HepG2 (cell line): ENCODE data around the gene ZIM2. TPM values are rescaled to one million over a fixed set of nuclear protein-coding genes. Genes with fewer than 3 reads are reported as not detected.
A peak's percentile ranks its signal among the peaks of the same experiment; 100 is the strongest.

Experiments used
- ATAC-seq: fragments of 200-7000 bp; cut with Tn5 transposase; 3 replicates; pipeline ENCODE4 v1.9.1; 2020; ENCODE audit warnings: mild to moderate bottlenecking, moderate library complexity
- BruUV-seq: library from RNA; stranded (reverse); fragments of 400-500 nt; replicated peaks from 2 replicates; lab custom pipeline; 2021; lab: Mats Ljungman, UMichigan
- CTCF ChIA-PET: fragments of 300-600 bp; formaldehyde crosslinking; extraction: SDS; loops from one replicate; lab custom pipeline; 2021; ENCODE audit warnings: low total read pairs, inconsistent platforms, low intra/inter-chr PET ratio; lab: Yijun Ruan, JAX
- POLR2A ChIA-PET: fragments of 350-600 bp; sonication (Branson Sonifier 250); formaldehyde crosslinking; loops from one replicate; lab custom pipeline; 2020; ENCODE audit warnings: antibody characterized with exemption, inconsistent platforms; lab: Yijun Ruan, JAX
- DNase-seq: peaks from one replicate; pipeline ENCODE4 v3.0.0-alpha.2; 2015; ENCODE audit warnings: low spot score
- FAIRE-seq: peaks from 3 replicates; lab custom pipeline; 2011; peaks lifted over from hg19 to GRCh38; lab: Jason Lieb, UNC
- H2AFZ ChIP-seq: one replicate; pipeline ENCODE4 v1.6.1; 2011; ENCODE audit warnings: low read length, inconsistent platforms
- H3K27ac ChIP-seq: fragments of 300-600 bp; 3 replicates; pipeline ENCODE4 v1.8.0; 2011; ENCODE audit warnings: mixed run types, mild to moderate bottlenecking, mixed read lengths, low read length, inconsistent platforms; ENCODE audit not compliant: insufficient read depth; ENCODE audit errors: extremely low read length
- H3K27me3 ChIP-seq, 2 experiments: fragments of 200-600 bp in 1 of 2; 2 replicates in 1 of 2; 3 replicates in 1 of 2; pipeline versions ENCODE4 v1.6.0 to v1.8.0; 2011; ENCODE audit warnings: low read length in 2 of 2, mild to moderate bottlenecking in 2 of 2, moderate library complexity in 2 of 2, inconsistent platforms in 1 of 2; ENCODE audit not compliant: insufficient read depth in 2 of 2, control insufficient read depth in 1 of 2
- H3K36me3 ChIP-seq, 2 experiments: fragments of 200-600 bp in 1 of 2; replicated peaks in 1 of 2; 2 replicates in 1 of 2; 3 replicates in 1 of 2; pipeline versions ENCODE4 v1.5.1 to v1.8.0; 2011; ENCODE audit warnings: low read length in 2 of 2, inconsistent platforms in 1 of 2; ENCODE audit not compliant: insufficient read depth in 2 of 2, control insufficient read depth in 1 of 2
- H3K4me1 ChIP-seq: 2 replicates; pipeline ENCODE4 v1.5.1; 2012; ENCODE audit warnings: low read length, inconsistent platforms; ENCODE audit not compliant: insufficient read depth
- H3K4me2 ChIP-seq: 2 replicates; pipeline ENCODE4 v1.6.0; 2011; ENCODE audit warnings: low read depth, low read length, inconsistent platforms
- H3K4me3 ChIP-seq, 3 experiments: fragments of 200-600 bp in 1 of 3; sonication (generic), shearing (Covaris generic) in 1 of 3; replicated peaks in 1 of 3; 2 replicates each; pipeline ENCODE4 v1.5.1; 2011 to 2016; ENCODE audit warnings: low read length in 3 of 3, inconsistent platforms in 2 of 3, low read depth in 2 of 3, mild to moderate bottlenecking in 2 of 3, control low read depth in 1 of 3, mixed read lengths in 1 of 3; ENCODE audit not compliant: insufficient read depth in 1 of 3
- H3K79me2 ChIP-seq: one replicate; pipeline ENCODE4 v1.6.1; 2011; ENCODE audit warnings: low read length, inconsistent platforms; ENCODE audit not compliant: insufficient read depth
- H3K9ac ChIP-seq: 2 replicates; pipeline ENCODE4 v1.6.0; 2011; ENCODE audit warnings: mild to moderate bottlenecking, low read depth, low read length, inconsistent platforms; ENCODE audit not compliant: insufficient read depth
- H3K9me3 ChIP-seq: 2 replicates; pipeline ENCODE4 v1.5.1; 2012; ENCODE audit warnings: mild to moderate bottlenecking, low read length
- H4K20me1 ChIP-seq: 2 replicates; pipeline ENCODE4 v1.6.0; 2011; ENCODE audit warnings: inconsistent platforms, mild to moderate bottlenecking, low read length, moderate library complexity; ENCODE audit not compliant: insufficient read depth
- MTERF4 ChIP-seq: sonication (generic); formaldehyde crosslinking; IDR thresholded peaks from 2 replicates; pipeline ENCODE4 v1.8.0; 2023; ENCODE audit warnings: mild to moderate bottlenecking, missing genetic modification reagents
- POLR2A ChIP-seq, 2 experiments: IDR thresholded peaks; 2 replicates each; pipeline ENCODE4 v1.6.1; 2011; ENCODE audit warnings: low read depth in 2 of 2, low read length in 2 of 2, mild to moderate bottlenecking in 1 of 2, moderate library complexity in 1 of 2; ENCODE audit not compliant: insufficient read depth in 1 of 2
- POLR2AphosphoS5 ChIP-seq: IDR thresholded peaks from 2 replicates; pipeline ENCODE4 v1.6.1; 2012; ENCODE audit warnings: low read depth, low read length
- RBM22 ChIP-seq: fragments of 200-400 bp; formaldehyde crosslinking; optimal IDR thresholded peaks from 2 replicates; pipeline ENCODE3; 2017; ENCODE audit warnings: mild to moderate bottlenecking, low read length, moderate library complexity
- SNAI1 ChIP-seq: sonication (generic); formaldehyde crosslinking; IDR thresholded peaks from 2 replicates; pipeline ENCODE4 v1.5.0; 2020; ENCODE audit warnings: mild to moderate bottlenecking, missing genetic modification reagents, borderline replicate concordance
- ZFP1 ChIP-seq: IDR thresholded peaks from 2 replicates; pipeline ENCODE4 v1.6.1; 2016
- ZNF232 ChIP-seq: sonication (generic); formaldehyde crosslinking; IDR thresholded peaks from 2 replicates; pipeline ENCODE4 v1.4.0; 2020; ENCODE audit warnings: missing genetic modification reagents, borderline replicate concordance
- ZNF235 ChIP-seq: sonication (generic); formaldehyde crosslinking; IDR thresholded peaks from 2 replicates; pipeline ENCODE4 v1.8.1; 2023; ENCODE audit warnings: mild to moderate bottlenecking, missing genetic modification reagents, borderline replicate concordance
- ZNF280D ChIP-seq: sonication (generic); formaldehyde crosslinking; IDR thresholded peaks from 2 replicates; pipeline ENCODE4 v1.5.1; 2020; ENCODE audit warnings: mild to moderate bottlenecking, missing genetic modification reagents
- ZNF451 ChIP-seq: sonication (generic); formaldehyde crosslinking; IDR thresholded peaks from 2 replicates; pipeline ENCODE4 v1.5.0; 2020; ENCODE audit warnings: mild to moderate bottlenecking, missing genetic modification reagents
- ZNF598 ChIP-seq: sonication (generic); formaldehyde crosslinking; IDR thresholded peaks from 2 replicates; pipeline ENCODE4 v1.5.1; 2020; ENCODE audit warnings: mild to moderate bottlenecking, missing genetic modification reagents, borderline replicate concordance
- WGBS: methylation state at CpG from one replicate; pipeline ENCODE4 v1.1.6; 2017; ENCODE audit warnings: low lambda C conversion rate; 5-methylcytosine and 5-hydroxymethylcytosine counted together
- in situ Hi-C: cut with HindIII; loops from 2 replicates; pipeline ENCODE4 v1.10.0; 2017; ENCODE audit warnings: low pct_unique_long_range_greater_than_20kb; ENCODE audit not compliant: extremely low pct_ligation_motif_present
- intact Hi-C: fragments of 100-400 bp; cut with micrococcal nuclease; formaldehyde crosslinking; loops from one replicate; pipeline ENCODE4 v1.10.0; 2022; ENCODE audit not compliant: unreplicated experiment
- polyA plus RNA-seq, 8 experiments: library from polyadenylated mRNA; depleted of rRNA in 3 of 8; stranded (reverse) in 7 of 8; unstranded in 1 of 8; fragments of >200 nt; fragmentation: Illumina TruSeq in 4 of 8; extraction: Trizol in 4 of 8; gene quantifications; 2 replicates each; pipeline versions ENCODE4 v1.2.1 to v1.2.3, GENCODE V29; 2011 to 2016; ENCODE audit warnings: low read depth in 4 of 8, missing spikeins in 1 of 8, mixed read lengths in 1 of 8; ENCODE audit not compliant: insufficient read depth in 1 of 8
- total RNA-seq, 5 experiments: library from RNA; depleted of rRNA; stranded (reverse); fragments of >200 nt; fragmentation: Illumina TruSeq; extraction: Trizol; gene quantifications; 2 replicates each; pipeline ENCODE4 v1.2.3, GENCODE V29; 2016; ENCODE audit warnings: low read depth in 1 of 5

ZIM2 gene
- total and polyA plus RNA-seq, 2 of the 13 experiments (the other 11 are each of a cell fraction or from before 2014, with no cell fraction given) = 7.2 to 10.3 TPM

GRCh38 chr19:56832352-56832928, 8.1 kb downstream of the ZIM2 start (continued):
- TF ChIP-seq ZNF280D (CRISPR knock-in tag) (no peak), ZNF232 (CRISPR knock-in tag) (no peak), SNAI1 (CRISPR knock-in tag) (no peak), ZFP1 (no peak), MTERF4 (CRISPR knock-in tag) (no peak)

- Histone ChIP-seq H3K9ac (no peak overlapping the region), H2AFZ (no peak overlapping the region), H3K27me3 (no peaks in the 10 kb centered on the region), H3K36me3 (peaks cover 21 to 69% of the 10 kb centered on the region in 2 experiments), H3K4me3 (no peak overlapping the region), H3K9me3 (no peaks in the 10 kb centered on the region), H3K27ac (no peak overlapping the region), H3K4me2 (no peak overlapping the region), H3K4me1 (peaks cover 70% of the 10 kb centered on the region), H3K79me2 (peaks cover 85% of the 10 kb centered on the region), H4K20me1 (peaks cover 98% of the 10 kb centered on the region)
- in situ Hi-C loops = loop anchor here (10.0 kb wide), 1 partner anchor 234 kb away; no protein-coding TSS in a partner anchor
- no TSS peak for BruUV-seq
- TF ChIP-seq ZNF598 (CRISPR knock-in tag) (no peak), POLR2A (IDR thresholded peaks at IDR 0.05; ENCODE audit: insufficient read depth in 1 of 2, low read depth in 2 of 2, low read length in 2 of 2) (peak in 1 of 2 experiments; percentile 38; a peak in 1 of 4 replicates), ZNF235 (CRISPR knock-in tag) (no peak), ZNF451 (CRISPR knock-in tag) (no peak), POLR2AphosphoS5 (peak; percentile 42; the same call in 1 of the 2 replicates), RBM22 (peak; percentile 90)
- no peak for DNase-seq
- ATAC-seq = no peak
- intact Hi-C loops = no loop called here
- no peak for FAIRE-seq
- 28% methylated on average over 2 of the region's 2 CpGs for WGBS
- POLR2A ChIA-PET = no interaction called here
- CTCF ChIA-PET = no interaction called here
Measured at GRCh38 chr19:56831255-56831654, 9.3 kb downstream of the ZIM2 start.
